ENCODE results near the gene SMIM45.

GRCh38 chr22:42000466-42000865 is 48.5 kb downstream of the SMIM45 start:
- TF ChIP-seq SUZ12 (IDR thresholded peaks at IDR 0.05; ENCODE audit: extremely low read depth, insufficient read depth, insufficient read length) = no peak
- TF ChIP-seq YY1 (IDR thresholded peaks at IDR 0.05; ENCODE audit: insufficient read depth, insufficient read length) = no peak
- TF ChIP-seq ZNF274 (IDR thresholded peaks at IDR 0.05; ENCODE audit: low read depth, low read length) = no peak

All from NT2/D1 (cell line).